HG03575 (cell line): ENCODE results near the gene S1PR3.

Source experiments
- ATAC-seq: cut with Tn5 transposase; IDR thresholded peaks from one replicate; pipeline ENCODE4 v1.9.1; 2021; ENCODE audit not compliant: unreplicated experiment, insufficient number of reproducible peaks, low FRiP score; ENCODE audit errors: extremely low read depth

The S1PR3 gene

DNA sequence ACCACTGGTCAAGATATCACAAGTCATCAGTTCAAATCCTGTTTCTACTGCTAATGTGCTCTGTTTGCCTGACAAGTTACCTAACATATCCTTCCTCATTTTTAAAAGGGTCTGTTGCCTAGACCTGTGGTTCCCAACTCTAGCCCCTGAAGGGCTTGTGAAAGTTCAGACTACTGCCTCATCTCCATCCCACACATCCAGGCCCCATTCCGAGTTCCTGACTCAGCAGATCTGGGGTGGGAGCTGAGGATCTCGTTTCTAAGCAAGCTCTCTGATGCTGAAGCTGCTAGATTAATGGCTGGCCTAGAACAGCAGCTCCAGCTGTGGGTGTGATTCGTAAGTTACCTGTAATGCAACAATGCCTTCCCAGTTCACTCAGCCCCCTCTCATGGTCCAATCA is 32.5 kb downstream of the S1PR3 start:
- no peak for ATAC-seq

DNA sequence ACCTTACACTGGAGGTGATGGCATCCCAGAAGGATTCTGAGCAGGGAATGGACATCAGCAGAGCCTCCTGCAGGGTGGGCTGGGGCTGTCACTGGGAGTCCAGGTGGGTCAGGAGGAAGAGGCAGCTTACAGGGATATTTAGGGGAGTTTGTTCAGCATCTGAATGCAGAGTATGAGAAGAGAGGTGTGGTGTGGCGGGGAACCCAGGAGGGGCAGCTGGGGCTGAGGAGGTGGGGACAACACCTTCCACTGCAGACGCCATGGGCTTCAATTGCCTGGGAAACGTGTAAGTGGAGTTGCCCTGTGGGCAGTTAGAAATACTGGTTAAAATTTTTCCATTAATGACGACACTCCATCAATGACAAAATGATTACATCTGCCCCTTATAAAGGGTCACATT is 33.5 kb downstream of the S1PR3 start:
- no peak for ATAC-seq

DNA sequence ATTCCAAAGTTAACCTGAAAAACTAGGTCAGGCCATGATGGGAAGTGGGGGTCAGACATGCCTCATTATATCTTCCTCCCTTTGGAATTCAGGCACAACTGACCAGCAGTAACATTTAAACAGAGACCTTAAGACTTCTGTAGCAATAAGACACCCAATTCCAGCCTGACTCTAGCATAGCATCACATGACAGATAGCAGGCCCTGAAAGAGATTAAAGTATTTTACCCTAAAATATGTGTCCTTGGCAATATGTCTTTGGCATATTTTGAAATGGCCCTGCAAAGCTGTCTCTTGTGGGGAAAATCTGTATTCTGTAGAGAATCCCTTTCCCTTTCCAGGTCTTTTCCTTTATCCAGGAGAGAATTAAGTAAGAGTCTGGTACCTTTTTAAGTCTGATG is 34.3 kb downstream of the S1PR3 start:
- no peak for ATAC-seq

DNA sequence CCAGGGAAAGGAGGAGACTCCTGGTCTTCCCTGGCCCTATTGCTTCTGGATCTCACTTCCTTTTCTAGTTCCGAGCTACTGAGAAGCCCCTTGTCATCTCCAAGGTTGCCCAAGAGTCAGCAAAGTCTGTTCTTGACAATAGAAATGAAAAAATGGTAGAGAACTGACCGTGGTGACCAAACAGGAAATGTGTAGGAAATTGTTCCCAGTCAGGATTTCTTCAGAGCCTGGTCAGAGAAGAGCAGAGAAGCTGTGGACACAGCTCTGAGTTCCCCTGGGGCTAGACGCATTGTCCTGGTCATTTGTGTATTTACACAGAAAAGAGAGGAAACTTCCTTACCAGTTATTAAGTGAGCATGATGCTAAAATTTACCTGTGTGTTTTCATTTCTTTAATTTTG is 35.6 kb downstream of the S1PR3 start:
- ATAC-seq: no peak

GRCh38 chr9:89029788-89030187 is 38.5 kb downstream of the S1PR3 start:
- ATAC-seq: no peak

GRCh38 chr9:89032173-89032572 is 40.9 kb downstream of the S1PR3 start:
- no peak for ATAC-seq

DNA sequence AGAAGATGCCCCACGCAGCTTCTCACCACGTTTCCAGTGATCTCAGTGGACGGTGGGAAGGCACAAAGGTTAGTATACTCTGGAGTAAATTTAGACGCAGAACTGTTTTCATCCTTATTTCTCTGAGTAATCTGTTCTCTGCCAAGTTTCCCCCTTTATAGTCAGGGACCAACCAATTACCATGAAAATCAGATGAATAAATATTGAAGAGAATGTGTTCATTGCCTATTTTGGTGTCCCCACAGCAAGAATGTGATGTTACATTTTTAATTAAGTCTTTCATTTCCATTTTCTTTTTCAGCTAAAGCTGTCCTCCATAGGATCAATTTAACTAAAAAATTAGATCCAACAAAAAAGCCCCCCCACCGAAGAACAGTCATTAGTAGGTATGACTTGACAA is 41.4 kb downstream of the S1PR3 start:
- no peak for ATAC-seq

DNA sequence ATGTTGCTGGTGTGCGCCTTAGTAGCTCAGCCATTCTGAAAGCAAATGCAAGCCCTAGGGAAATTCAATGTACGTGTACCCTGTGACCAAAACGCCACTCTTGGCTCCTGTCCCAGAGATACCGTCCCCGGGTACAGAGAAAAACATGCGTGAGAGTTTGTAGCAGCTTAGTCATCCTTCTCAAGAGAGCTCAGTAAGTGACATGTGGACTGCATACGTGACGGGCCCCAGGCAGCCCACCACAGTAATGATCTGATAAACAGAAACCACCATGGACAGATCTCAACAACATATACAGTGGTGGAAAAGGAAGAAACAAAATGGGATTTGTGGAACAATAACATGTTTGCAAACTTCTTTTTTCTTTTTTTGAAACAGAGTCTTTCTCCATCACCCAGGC is 45.1 kb downstream of the S1PR3 start:
- ATAC-seq: no peak

GRCh38 chr9:89036891-89037290 is 45.6 kb downstream of the S1PR3 start:
- ATAC-seq: no peak

- ATAC-seq: no peak
Observed at GRCh38 chr9:89037346-89037745, 46.1 kb downstream of the S1PR3 start.

DNA sequence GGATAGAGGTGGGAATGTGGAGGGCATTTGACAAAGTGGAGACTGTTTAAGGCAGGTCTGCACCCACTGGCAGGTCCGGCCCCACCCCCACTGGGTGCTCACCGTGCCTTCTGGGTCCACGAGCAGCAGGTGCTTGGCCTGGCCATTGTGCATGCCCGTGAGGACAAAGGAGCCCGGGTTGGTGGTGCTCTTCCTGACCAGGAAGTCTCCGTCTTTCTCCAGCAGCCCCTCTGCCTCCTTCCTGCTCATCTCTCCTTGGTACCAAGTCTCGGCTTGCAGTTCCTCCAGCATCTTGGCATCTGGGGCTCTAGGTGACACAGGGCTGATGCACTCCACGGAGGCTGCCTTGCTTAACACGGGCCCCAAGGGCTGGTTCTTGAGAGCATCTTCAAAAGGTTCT is 46.6 kb downstream of the S1PR3 start:
- ATAC-seq: no peak

DNA sequence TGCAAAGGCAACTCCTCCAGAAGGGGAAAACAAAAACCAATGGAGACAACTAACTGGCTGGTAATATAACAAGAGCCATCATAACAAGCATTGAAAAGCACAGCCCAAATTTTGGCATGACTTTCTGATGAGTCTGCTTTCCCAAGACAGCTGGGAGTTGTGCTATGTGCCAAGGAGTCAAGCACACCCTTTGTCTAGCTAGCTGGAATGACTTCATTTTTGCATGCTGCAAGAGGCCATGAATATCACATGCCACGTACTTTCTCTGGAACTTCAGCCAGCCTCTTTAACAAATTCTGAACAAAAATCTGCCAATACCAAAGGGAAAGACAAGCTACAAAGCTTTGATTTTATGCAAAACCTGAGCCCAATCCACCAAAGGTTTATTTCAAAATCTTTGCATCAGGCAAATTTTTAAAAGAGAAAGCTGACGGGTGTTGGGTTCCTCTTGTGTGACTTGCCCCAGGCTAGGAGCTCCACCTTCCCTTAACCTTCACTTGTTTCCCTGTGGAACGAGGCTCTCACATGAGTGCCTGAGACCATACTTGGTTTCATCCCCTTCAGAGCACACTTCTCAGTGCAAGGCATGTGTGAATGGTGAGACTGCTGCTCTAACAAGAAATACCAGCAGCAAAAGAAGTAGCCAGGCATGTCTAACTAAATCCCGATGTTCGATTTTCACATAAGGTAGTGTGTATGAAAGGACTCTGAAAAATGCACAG is 47.3 kb downstream of the S1PR3 start:
- no peak for ATAC-seq

DNA sequence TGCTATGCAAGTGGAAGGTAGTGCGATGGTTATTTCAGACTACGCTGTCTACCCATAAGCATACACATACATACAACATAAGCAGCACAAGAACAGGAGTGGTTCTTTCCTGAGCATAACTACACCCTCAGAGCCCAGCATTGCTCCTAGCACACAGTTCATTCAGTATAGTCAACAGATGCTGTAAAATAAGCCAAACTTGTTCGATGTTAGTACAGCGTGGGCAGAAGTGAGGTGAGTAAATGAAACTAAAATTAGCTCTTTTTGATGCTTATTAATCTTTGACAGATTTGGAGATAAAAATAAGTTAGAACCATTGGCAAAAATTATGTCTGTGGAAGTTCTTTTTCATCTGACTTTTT is 47.8 kb downstream of the S1PR3 start:
- no peak for ATAC-seq

GRCh38 chr9:89039664-89040063 is 48.4 kb downstream of the S1PR3 start:
- no peak for ATAC-seq

GRCh38 chr9:89042984-89043383 is 51.7 kb downstream of the S1PR3 start:
- no peak for ATAC-seq

DNA sequence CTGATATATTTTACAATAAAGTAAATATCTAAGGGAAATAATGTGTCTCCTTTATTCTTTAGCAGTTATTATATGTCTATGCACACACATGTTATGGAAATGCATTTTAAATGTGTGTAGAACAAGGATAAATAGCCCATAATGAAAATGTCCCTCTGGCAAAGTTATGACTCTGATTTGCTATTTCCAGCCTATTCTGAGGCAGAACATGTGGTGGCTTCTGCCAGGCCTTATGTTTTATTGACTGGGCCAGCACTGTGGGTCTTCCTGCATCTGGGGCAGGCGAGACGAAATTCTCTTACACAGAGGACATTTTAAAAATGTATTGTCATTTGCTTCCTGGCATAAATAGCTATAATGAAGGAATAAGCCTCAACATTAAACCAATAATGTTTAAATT is 52.8 kb downstream of the S1PR3 start:
- ATAC-seq: no peak

DNA sequence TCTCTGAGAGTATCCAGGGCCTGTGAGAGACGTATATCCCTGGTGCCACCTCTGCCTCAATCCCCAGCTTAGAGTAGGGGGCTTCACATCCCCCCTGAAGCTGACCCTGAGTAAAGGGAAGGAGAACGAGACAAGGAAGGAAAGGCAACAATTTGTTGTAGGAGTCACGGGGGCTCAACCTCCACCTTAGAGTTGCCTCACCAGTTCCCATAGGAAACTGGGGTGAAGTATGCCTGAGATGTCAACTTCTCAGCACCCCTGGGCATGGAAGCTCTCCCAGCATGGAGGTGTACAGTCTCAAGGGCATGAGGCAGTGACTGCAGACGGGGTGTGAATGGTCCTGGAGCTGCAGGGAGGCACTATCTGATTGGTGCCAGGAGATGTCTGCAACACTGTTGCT is 53.6 kb downstream of the S1PR3 start:
- no peak for ATAC-seq

DNA sequence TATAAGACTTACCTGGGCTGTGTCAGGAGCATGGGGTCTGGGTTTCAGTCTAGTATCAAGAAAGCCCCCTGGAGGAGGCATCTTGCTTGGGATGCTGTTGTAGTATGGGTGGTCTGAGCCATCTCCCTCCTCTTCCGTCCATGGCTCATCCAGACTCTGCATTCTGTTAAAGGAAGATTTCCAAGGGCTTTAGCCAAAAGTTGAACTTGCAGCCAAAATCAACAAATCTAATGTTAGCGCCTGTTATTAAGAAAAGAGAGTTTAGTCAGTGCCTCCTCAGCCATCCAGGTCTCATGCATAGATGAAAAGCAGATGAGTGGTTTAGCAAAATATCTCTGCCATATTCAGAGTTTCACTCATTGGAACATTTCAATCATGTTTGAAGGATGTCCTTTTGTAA is 55.6 kb downstream of the S1PR3 start:
- no peak for ATAC-seq

GRCh38 chr9:89047667-89048066 is 56.4 kb downstream of the S1PR3 start:
- ATAC-seq: no peak

DNA sequence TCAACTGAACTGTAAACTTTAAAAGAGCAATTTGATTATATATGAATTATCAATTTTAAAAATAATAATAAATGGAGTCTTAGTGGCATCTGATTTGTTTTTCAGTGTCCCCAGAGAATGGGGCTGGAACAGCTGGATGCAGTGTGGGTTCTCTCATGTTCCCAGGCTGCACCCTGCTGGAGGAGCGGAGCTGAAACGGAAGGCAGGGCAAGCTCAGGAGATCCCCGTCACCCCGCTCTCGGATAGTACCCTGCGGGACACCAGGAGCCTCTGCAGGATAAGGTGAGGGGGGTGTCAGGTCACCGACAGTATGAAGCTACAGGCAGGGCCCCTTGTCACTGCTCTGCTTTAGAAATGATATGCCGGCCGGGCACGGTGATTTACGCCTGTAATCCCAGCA is 57.3 kb downstream of the S1PR3 start:
- no peak for ATAC-seq

DNA sequence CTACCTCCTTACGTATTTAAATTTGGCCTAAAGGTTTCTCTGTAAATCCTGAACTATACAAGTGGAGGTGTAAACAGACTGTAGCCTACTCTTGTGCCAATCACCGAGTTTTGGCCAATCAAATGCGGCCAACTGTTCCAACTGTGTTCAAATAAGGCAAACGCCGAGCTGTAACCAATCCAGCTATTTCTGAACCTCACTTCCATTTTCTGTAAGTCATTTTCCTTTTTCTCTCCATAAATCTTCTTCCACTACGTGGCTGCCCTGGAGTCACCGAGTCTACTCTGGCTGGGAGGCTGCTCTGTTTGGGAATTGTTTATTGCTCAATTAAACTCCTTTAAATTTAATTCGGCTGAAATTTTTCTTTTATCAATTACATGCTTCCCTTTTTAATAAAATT is 58.4 kb downstream of the S1PR3 start:
- no peak for ATAC-seq
